GM18505 (cell line): ENCODE results near the gene IMPG2.

ENCODE experiments used
- ATAC-seq: cut with Tn5 transposase; IDR thresholded peaks from one replicate; pipeline ENCODE4 v1.9.1; 2021; ENCODE audit not compliant: unreplicated experiment
- POLR2A ChIP-seq: IDR thresholded peaks from 4 replicates; pipeline ENCODE4 v1.6.1; 2011; ENCODE audit warnings: borderline replicate concordance; ENCODE audit not compliant: insufficient read depth, insufficient read length; ENCODE audit errors: extremely low read depth

Gene IMPG2

GRCh38 chr3:101303089-101303731 lies 17.2 kb downstream of the IMPG2 start:
- TF ChIP-seq POLR2A = no peak
- ATAC-seq = no peak

DNA sequence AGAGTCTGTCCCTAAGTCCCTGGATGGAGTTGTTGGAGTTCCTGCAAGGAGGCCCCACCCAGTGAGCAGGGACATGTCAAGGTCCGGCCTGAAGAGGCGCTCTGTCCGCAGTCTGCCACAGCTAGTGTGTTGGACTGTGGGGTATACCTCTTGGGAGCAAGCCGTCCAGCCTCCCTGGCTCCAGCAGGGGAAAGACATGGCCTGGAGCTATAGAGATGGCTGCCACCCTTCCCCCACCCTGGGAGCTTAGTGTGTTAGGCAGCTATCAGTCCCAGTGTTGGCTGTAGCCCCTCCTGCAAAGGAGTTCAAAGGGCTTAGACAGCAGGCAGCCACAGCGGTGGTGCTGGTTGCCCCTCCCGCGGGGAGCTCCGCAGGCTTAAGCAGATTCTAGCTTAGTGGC lies 20.3 kb downstream of the IMPG2 start:
- no peak for TF ChIP-seq POLR2A

GRCh38 chr3:101292027-101292426 lies 28.3 kb downstream of the IMPG2 start:
- no peak for TF ChIP-seq POLR2A
- no peak for ATAC-seq

More for the DNA sequence above, 20.3 kb downstream of the IMPG2 start:
- no peak for ATAC-seq

GRCh38 chr3:101288294-101288693 lies 32.1 kb downstream of the IMPG2 start:
- no peak for TF ChIP-seq POLR2A
- ATAC-seq = no peak

- no peak for TF ChIP-seq POLR2A
- ATAC-seq = no peak
These were observed 35.6 kb downstream of the IMPG2 start for GRCh38 chr3:101284757-101285156.

DNA sequence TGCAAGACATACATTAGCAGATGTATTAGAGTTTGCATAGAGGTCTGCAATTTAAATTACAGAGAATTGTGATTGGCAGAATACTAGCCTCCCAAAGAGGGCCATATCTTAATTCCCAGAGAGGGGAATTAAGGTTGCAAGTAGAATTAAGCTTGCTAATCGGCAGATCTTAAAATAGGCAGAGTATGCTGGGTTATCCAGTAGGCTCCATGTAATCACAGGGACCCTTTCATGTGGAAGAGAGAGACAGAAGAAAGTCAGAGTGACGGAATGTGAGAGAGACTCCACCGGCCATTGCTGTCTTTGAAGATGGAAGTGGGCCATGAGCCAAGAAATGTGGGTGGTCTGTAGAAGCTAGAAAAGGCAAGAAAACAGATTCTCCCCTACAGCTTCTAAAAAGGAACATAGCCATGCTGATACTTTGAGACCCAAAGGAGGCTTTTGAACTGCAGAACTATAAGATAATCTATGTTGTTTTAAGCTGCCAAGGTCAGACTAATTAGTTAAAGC lies 38.8 kb downstream of the IMPG2 start:
- no peak for TF ChIP-seq POLR2A
- no peak for ATAC-seq

GRCh38 chr3:101279765-101280385 lies 40.5 kb downstream of the IMPG2 start:
- no peak for ATAC-seq
- TF ChIP-seq POLR2A = no peak

DNA sequence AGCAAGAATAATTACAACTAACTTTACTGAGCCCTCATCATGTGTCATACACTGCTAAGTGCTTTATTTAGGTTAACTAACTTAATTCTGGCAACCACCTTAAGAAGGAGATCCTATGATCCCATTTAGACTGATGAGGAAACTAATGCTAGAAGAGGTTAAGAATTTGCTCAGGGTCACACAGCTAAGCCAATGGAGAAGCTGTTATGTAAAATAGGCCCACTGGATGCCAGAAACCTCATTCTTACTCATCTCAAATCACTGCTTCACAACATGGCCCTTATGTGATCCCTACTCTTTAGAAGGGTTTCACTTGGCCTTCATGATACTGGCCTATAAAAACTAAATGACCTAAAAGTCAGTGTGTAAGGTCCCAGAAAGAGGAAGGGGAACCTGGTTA lies 41.2 kb downstream of the IMPG2 start:
- no peak for ATAC-seq

DNA sequence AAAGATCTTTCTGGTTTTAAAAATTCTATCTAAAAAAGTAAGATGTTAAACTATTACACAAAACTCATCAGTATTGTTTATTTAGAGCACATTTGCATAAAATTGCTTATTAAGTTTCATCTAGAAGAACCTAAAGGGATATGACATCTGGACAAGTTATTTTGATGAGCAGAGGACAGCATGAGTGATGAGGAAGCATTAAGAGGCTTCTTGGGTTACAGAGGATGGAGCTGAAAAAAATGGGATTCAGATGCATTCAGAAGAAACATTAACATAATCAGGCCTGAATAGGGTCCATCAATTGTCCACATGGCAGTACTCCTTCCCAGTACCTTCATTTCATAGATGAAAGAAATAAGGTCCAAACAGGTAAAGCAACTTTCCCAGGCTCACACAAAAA lies 41.6 kb downstream of the IMPG2 start:
- no peak for ATAC-seq
- TF ChIP-seq POLR2A = no peak

More for the DNA sequence above, 41.2 kb downstream of the IMPG2 start:
- no peak for TF ChIP-seq POLR2A

DNA sequence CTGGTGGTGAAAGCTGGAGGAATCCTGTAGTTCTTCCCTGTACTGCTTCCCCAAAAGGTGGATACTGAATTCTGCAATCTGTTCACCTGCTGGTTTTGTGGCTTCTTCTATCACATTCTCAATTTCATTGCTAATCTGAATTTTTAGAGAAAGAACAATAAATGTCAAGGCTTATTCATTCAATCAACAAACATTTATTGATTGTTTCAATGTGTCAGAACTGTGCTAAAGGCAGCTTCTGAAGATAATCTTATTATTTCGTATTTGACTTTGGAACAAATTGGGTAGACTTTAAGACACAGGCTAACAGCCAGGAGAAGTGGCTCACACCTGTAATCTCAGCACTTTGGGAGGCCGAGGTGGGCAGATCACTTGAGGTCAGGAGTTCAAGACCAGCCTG lies 46.8 kb downstream of the IMPG2 start:
- ATAC-seq = no peak
- no peak for TF ChIP-seq POLR2A

- ATAC-seq = no peak
- no peak for TF ChIP-seq POLR2A
These were observed 47.2 kb downstream of the IMPG2 start for GRCh38 chr3:101273156-101273555.

- no peak for TF ChIP-seq POLR2A
- ATAC-seq = no peak
These were observed 48.6 kb downstream of the IMPG2 start for GRCh38 chr3:101271728-101272127.

GRCh38 chr3:101270149-101270548 lies 50.2 kb downstream of the IMPG2 start:
- TF ChIP-seq POLR2A = no peak
- ATAC-seq = no peak

DNA sequence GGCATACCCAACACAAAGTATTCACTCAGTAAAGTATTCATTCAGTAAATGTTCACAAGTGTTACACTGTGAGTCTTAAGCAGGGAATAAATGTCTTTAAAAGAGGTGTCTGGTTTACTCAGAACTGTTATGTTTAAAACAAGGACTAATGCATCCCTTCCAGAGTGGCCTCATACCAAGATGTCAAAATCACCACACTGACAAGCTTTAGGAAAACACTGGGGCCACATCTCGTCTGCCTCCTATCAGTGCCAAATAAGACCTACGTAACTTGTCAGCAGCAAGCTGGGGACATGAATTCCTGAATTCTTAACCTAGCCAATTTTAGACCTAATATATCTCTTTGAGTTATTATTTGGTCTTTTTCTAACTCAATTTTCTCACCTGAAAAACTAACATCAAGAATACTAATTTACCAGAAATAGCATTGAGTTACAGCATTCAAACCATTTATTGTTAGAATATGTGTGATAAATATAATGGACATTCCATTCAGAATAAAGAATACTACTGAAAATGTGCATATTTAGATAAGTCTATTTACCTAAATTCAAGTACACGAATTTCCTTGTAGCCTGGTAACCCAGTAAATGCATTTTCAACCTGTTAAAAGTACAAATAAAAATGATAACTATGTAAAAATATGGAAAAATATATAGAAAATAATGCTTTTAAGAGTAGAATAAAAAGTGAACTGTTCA lies 51.3 kb downstream of the IMPG2 start:
- ATAC-seq = no peak

GRCh38 chr3:101268141-101268540 lies 52.2 kb downstream of the IMPG2 start:
- TF ChIP-seq POLR2A = no peak
- ATAC-seq = no peak

More for the DNA sequence above, 51.3 kb downstream of the IMPG2 start:
- no peak for TF ChIP-seq POLR2A

DNA sequence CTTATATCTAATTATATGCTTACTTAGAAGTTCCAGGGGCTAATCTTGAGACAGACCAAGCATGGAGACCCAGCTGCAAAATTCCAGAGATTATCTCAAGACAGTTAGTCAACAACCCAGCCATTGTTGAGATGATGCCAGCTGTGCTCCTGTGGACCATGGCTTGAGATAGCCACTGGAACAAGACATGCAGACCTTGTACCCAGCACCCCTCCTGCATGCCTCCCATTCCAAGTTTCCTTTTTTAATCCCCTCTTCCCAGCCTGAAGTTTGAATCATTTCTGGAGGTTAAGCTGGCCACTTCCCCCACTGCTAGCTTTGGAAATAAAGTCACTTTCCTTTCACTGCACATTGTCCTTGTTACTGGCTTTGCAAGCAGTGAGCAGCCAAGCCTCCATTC lies 53.8 kb downstream of the IMPG2 start:
- TF ChIP-seq POLR2A = no peak
- no peak for ATAC-seq
